SHP77 treated with DMSO at 0.1 percent for 48 hours (cell line): ENCODE measurements around the gene SPATA18.
A peak's percentile ranks its signal among the peaks of the same experiment; 100 is the strongest.
"Not testable (repeated sequence)": the region's sequence is repeated elsewhere in the genome, so short reads cannot be mapped to it uniquely, and the experiment has no call there.

Experiments
- DNase-seq: peaks from one replicate; lab custom pipeline; 2025; lab: John Stamatoyannopoulos, UW

SPATA18 gene

GRCh38 chr4:52051615-52052474 is 741 bp downstream of the SPATA18 start:
- no peak for DNase-seq

GRCh38 chr4:52052475-52052780 is 1.3 kb downstream of the SPATA18 start:
- no peak for DNase-seq

DNA sequence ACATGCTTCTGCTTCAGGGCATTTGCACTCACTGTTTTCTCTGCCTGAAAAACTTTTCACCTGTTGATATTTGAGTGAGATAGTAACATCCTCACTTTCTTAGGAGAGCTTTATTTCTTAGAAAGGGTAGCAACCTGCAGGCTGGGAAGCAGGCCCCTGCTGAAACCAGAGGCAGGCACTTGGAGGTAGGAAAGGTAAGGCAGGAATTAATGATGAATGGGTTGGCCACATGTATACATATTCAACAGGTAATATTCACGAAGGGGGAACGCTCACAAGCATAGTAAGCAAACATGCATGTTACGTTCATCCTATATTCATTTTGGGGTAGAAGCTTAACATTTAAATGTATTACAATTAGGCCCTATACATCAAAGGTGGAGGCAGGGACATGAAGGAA is 3.1 kb downstream of the SPATA18 start:
- DNase-seq = no peak

DNA sequence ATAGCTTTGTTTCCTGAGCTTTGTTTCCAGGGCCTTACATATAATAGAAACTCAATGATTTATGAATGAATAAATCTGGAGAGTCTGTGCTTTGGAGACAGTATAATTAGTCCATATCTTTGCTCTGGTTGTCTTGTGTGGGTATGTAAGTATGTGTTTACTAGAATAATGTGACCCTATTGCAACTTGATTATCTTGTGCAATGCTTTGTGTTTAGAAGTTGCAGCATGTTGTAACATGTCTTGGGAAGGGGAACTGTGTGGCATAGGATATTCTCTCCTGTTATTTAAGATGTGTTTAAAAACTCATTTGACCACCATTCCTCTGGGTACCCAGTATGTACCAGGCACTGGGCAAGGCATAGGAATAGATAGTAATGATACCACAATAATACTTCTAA is 6.1 kb downstream of the SPATA18 start:
- no peak for DNase-seq

- DNase-seq = no peak
Measured at GRCh38 chr4:52058275-52058674, 7.2 kb downstream of the SPATA18 start.

DNA sequence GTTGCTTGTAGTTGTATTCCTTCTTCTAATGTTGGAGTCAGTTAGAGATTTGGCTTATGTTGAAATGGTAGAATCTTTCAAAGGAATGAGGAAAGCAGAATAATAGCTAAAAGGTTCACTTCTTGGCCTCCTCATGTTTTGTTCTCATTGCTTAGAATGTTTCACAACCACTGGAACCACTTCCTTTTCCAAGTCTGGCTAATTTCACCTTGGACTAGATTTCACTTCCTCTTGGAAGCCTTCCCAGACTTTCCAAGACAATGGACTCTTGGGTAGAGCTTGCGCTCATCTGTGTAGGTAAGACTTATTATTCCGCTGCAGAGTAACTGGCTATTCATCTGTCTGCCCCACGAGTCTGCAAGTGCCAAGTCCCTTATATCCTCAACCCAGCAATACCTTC is 8.3 kb downstream of the SPATA18 start:
- no peak for DNase-seq

- DNase-seq = no peak
Measured at GRCh38 chr4:52069571-52069970, 18.5 kb downstream of the SPATA18 start.

DNA sequence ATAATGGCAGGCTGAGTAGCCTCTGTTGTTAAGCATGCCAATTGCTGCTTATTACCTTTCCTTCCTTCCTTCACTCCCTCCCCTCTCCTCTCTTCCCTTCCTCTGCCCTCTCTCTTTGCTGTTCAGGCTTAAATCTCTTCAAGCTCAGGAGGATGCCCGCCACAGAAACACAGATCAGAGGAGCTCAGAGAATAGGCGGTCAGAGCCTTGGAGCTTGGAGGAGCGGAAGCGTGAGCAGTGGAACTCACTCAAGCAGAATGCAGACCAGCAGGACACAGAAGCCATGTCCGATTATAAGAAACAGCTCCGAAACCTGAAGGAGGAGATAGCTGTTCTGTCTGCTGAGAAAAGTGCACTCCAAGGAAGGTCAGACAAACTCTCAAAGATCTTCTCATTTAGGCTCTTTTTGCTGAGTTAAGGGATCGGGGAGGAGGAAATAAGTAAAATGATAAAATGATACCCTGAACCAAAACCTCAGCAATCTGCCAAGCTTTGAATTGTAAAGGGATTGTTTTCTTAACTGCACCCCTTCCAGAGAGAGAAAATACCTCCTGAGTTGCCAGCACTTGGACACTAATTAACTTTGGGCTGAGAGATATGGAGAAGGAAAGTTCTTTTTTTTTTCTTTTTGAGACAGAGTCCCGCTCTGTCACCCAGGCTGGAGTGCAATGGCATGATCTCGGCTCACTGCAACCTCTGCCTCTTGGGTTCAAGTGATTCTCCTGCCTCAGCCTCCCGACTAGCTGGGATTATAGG is 20.9 kb downstream of the SPATA18 start:
- DNase-seq = no peak

- DNase-seq = no peak
Measured at GRCh38 chr4:52076731-52077130, 25.6 kb downstream of the SPATA18 start.

GRCh38 chr4:52079659-52080058 is 28.6 kb downstream of the SPATA18 start:
- no peak for DNase-seq

GRCh38 chr4:52081216-52081615 is 30.1 kb downstream of the SPATA18 start:
- DNase-seq = no peak

GRCh38 chr4:52086425-52086824 is 35.3 kb downstream of the SPATA18 start:
- not testable (repeated sequence) for DNase-seq

DNA sequence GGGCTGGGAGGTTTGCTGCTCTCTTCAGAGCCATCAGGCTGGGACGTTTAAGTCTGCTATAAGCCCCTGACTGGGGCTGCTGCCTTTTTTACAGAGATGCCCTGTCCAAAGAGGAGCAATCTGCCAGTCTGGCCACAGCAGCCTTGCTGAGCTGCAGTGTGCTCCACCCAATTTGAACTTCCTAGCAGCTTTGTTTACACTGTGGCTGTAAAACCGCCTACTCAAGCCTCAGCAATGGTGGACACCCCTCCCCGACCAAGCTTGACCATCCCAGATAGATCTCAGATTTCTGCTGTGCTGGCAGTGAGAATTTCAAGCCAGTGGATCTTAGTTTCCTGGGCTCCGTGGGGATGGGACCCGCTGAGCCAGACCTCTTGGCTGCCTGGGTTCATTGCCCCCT is 40.7 kb downstream of the SPATA18 start:
- peak; percentile 20 for DNase-seq

DNA sequence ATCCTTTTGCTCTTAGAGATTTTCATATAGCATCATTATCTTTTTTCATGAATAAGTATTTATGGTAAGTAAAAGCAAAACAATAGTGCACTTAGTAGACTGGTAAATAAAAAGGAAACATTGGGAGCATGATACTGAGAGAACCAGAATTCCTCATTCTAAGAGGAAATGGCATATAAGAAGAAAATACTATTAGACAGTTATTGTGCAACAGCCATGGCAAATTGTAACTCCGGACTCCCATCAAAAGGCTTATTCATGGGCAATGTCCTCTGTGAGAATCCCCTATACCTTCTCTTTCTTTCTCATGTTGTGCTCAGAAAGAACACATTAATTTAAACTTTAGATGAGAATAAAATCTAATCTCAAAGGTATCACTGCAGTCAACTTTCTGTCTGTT is 42.4 kb downstream of the SPATA18 start:
- DNase-seq = no peak

DNA sequence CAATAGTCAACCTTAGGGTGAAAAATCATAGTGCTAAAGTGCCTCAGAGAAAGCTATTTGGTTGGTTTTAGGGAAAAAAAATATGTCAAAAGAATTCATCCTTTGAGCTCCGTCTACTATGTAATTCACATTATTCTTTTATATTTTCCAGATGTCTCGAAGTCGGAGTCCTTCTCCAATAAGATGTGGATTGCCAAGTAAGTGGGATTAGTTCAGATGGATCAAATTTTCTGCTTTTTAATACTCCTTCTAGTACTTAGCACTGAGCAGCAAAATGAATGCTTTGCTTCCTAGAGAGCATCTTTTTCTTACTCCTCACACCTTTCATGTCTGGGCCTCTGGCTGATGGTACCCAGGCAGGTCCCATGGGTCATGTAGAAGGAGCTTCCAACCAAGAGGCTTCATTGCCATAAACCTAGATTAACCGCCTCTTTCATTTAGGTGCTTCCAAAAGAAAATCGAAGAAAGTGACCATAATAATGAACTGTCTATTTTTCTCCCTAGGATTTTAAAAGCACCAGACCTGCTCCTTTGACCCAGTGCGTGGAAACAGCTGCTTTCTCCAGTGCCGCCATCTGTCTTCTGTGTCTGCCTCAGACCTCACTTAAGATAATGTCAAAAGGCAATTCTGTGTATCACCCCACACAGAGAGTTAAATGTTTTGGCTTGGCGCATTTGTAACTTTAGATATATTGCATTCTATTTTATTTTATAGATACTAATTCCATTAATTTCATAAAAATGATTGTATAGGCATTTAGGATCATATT is 43.5 kb downstream of the SPATA18 start:
- DNase-seq = no peak

- DNase-seq = no peak
Measured at GRCh38 chr4:52095374-52095773, 44.3 kb downstream of the SPATA18 start.

- DNase-seq = no peak
Measured at GRCh38 chr4:52096048-52096447, 44.9 kb downstream of the SPATA18 start.

GRCh38 chr4:52098618-52099017 is 47.5 kb downstream of the SPATA18 start:
- DNase-seq = no peak

GRCh38 chr4:52099860-52100461 is 48.9 kb downstream of the SPATA18 start:
- no peak for DNase-seq

- no peak for DNase-seq
Measured at GRCh38 chr4:52102587-52102986, 51.5 kb downstream of the SPATA18 start.

DNA sequence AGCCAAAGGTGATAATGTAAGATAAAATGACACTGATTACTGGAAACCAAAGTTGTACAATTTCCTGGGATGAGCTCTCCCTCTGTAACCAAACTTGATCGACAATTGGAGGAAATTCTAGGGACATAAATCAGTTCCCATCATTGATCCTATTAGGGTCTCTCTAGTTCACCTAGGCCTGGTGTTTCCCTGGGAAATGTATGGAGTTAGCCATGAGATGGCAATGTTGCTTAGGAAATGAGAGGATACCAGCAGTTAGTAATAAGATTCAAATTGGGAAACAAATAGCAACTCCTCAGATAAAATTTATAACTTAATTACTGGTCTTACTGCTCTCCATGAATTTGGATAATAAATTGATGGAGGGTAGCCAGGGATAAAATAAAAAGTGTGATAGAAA is 52.2 kb downstream of the SPATA18 start:
- no peak for DNase-seq

- DNase-seq = no peak
Measured at GRCh38 chr4:52105276-52105675, 54.2 kb downstream of the SPATA18 start.
